Measurements from ENCODE around the gene MAN1C1.

DNA sequence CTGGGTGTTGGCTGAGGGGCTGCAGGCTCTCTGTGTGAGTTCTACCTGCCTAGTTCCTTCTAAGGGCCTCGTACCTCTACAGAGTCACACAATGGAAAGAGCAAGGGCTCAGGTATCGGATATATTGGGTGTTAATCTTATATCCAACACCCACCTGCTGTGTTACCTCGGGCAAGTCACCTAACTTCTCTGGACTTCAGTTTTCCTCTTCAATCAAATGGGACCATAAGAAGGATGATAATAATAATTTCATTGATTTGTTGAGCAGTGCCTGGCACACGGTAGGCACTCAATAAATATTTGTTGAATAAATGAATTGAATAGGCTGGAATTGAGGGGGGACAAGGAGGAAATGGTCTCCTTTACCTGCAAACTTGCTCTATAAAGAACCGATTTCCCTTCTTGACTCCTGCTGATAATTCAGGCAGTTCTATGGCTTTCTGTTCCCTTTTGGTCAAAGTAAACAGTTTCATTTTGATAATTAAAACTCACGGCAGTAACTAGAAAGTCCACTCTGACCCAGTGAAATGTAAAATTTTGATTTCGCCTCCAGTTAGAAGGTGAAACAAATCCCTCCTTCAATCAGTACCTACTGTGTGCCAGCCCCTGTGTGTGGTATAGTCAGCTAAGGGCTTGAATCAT is 16.5 kb upstream of the MAN1C1 start:
- no peak for TF ChIP-seq CTCF (IDR thresholded peaks at IDR 0.05)
- TF ChIP-seq POLR2A (IDR thresholded peaks at IDR 0.05): no peak
